ENCODE measurements around the gene DEPDC1.

DEPDC1 gene

GRCh38 chr1:68442822-68443556, 53.9 kb downstream of the DEPDC1 start:
- H3K36me3 ChIP-seq (ENCODE audit: control insufficient read depth, low read depth, low read length), result no peaks in the 10 kb centered on the region

DNA sequence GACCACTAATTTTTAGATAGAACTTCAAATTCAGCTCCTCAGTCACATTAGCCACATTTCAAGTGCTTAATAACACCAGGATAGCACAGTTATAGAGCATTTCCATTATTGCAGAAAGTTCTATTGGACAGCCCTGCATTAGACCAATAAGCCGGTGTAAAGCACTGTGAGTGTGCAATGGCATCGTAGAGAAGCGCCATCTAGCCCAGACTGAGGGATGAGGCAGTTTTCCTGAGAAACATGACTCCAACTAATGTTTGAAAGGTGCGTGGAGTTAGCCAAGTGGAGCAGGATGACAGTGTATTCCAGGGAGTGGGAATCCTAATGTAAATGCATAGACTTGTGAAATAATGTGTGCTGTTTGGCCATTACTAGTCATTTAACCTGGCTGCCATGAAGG, 54.9 kb downstream of the DEPDC1 start:
- H3K4me3 ChIP-seq (ENCODE audit: low read length), result no peak overlapping the region
- no peaks in the 10 kb centered on the region for H3K9me3 ChIP-seq (ENCODE audit: control insufficient read depth, low read depth, low read length)
- H3K4me1 ChIP-seq (ENCODE audit: control insufficient read depth, low read depth, low read length), result peaks cover 6% of the 10 kb centered on the region
- no peak overlapping the region for H3K9ac ChIP-seq (ENCODE audit: low read length)
- H3K36me3 ChIP-seq (ENCODE audit: control insufficient read depth, low read depth, low read length), result no peaks in the 10 kb centered on the region
- H3K27me3 ChIP-seq (ENCODE audit: control insufficient read depth, insufficient read depth, low read length), result no peaks in the 10 kb centered on the region
- H3K27ac ChIP-seq (ENCODE audit: low read length), result no peak overlapping the region

More at GRCh38 chr1:68442822-68443556, 53.9 kb downstream of the DEPDC1 start:
- Histone ChIP-seq H3K4me3 (ENCODE audit: low read length) (no peak overlapping the region), H3K27ac (ENCODE audit: low read length) (no peak overlapping the region), H3K9me3 (ENCODE audit: control insufficient read depth, low read depth, low read length) (no peaks in the 10 kb centered on the region), H3K9ac (ENCODE audit: low read length) (no peak overlapping the region), H3K27me3 (ENCODE audit: control insufficient read depth, insufficient read depth, low read length) (no peaks in the 10 kb centered on the region), H3K4me1 (ENCODE audit: control insufficient read depth, low read depth, low read length) (peaks cover 6% of the 10 kb centered on the region)

- Histone ChIP-seq H3K9me3 (ENCODE audit: control insufficient read depth, low read depth, low read length) (no peaks in the 10 kb centered on the region), H3K4me1 (ENCODE audit: control insufficient read depth, low read depth, low read length) (peaks cover 6% of the 10 kb centered on the region), H3K9ac (ENCODE audit: low read length) (no peak overlapping the region), H3K27me3 (ENCODE audit: control insufficient read depth, insufficient read depth, low read length) (no peaks in the 10 kb centered on the region), H3K27ac (ENCODE audit: low read length) (no peak overlapping the region), H3K36me3 (ENCODE audit: control insufficient read depth, low read depth, low read length) (no peaks in the 10 kb centered on the region), H3K4me3 (ENCODE audit: low read length) (no peak overlapping the region)
Observed at GRCh38 chr1:68438310-68438709, 58.6 kb downstream of the DEPDC1 start.

DNA sequence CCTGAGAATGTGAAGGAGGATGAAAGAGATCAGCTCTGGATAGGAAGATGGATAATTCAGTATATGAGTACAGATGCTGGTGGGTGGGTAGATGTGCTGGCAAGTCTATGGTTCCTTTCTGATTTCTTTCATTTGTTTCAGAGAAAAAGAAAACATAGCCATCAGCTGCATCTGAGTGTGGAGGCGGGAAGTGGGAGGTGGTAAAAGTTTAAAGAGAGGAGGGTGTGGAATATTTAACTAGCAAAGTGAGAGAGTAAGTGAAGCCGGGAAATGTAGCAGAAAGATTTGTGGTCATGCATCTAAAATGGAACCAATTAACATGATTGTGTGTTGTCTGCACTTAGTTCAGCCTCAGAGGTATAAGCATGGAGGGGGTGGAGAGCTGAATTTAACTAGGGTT, 63.5 kb downstream of the DEPDC1 start:
- no peaks in the 10 kb centered on the region for H3K36me3 ChIP-seq (ENCODE audit: control insufficient read depth, low read depth, low read length)

GRCh38 chr1:68431076-68431475, 65.8 kb downstream of the DEPDC1 start:
- no peaks in the 10 kb centered on the region for H3K27me3 ChIP-seq (ENCODE audit: control insufficient read depth, insufficient read depth, low read length)

More for the DNA sequence above, 63.5 kb downstream of the DEPDC1 start:
- Histone ChIP-seq H3K9ac (ENCODE audit: low read length) (no peak overlapping the region), H3K27ac (ENCODE audit: low read length) (no peak overlapping the region), H3K27me3 (ENCODE audit: control insufficient read depth, insufficient read depth, low read length) (no peaks in the 10 kb centered on the region), H3K4me1 (ENCODE audit: control insufficient read depth, low read depth, low read length) (peaks cover 5% of the 10 kb centered on the region), H3K4me3 (ENCODE audit: low read length) (no peak overlapping the region), H3K9me3 (ENCODE audit: control insufficient read depth, low read depth, low read length) (no peaks in the 10 kb centered on the region)

DNA sequence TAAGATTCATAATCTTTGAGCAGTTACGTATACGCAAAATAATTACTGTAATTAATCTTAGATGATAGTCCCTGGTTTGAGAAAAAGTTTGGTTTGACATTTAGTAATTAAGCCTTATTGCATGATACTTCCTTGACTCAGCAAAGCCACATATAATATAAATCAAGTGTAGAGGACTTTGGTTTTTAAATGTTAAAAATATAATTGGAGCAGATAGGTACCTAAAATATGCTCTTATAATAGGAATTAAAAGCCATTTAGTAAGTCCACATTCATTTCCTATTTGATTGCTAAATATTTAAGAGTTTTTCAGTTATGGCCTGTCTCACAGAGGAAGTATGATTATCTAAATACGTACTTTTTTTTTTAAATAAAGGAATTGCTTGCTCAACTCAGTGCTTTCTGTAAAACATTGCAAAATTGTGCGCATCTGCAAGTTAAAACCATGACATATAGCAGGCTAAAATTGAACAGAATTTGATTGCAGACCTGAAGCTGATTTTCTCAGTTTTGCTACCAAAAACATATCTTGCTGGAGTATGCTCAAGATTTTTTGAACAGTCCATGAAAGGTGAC, 67.6 kb downstream of the DEPDC1 start:
- no peaks in the 10 kb centered on the region for H3K27me3 ChIP-seq (ENCODE audit: control insufficient read depth, insufficient read depth, low read length)
- H3K4me3 ChIP-seq (ENCODE audit: low read length), result no peak overlapping the region

More at GRCh38 chr1:68431076-68431475, 65.8 kb downstream of the DEPDC1 start:
- no peak overlapping the region for H3K4me3 ChIP-seq (ENCODE audit: low read length)
- no peaks in the 10 kb centered on the region for H3K36me3 ChIP-seq (ENCODE audit: control insufficient read depth, low read depth, low read length)
- no peak overlapping the region for H3K27ac ChIP-seq (ENCODE audit: low read length)
- H3K9me3 ChIP-seq (ENCODE audit: control insufficient read depth, low read depth, low read length), result no peaks in the 10 kb centered on the region
- no peaks in the 10 kb centered on the region for H3K4me1 ChIP-seq (ENCODE audit: control insufficient read depth, low read depth, low read length)
- no peak overlapping the region for H3K9ac ChIP-seq (ENCODE audit: low read length)

GRCh38 chr1:68426594-68426993, 70.3 kb downstream of the DEPDC1 start:
- no peak overlapping the region for H3K4me3 ChIP-seq (ENCODE audit: low read length)
- no peaks in the 10 kb centered on the region for H3K9me3 ChIP-seq (ENCODE audit: control insufficient read depth, low read depth, low read length)
- H3K36me3 ChIP-seq (ENCODE audit: control insufficient read depth, low read depth, low read length), result no peaks in the 10 kb centered on the region
- no peak overlapping the region for H3K9ac ChIP-seq (ENCODE audit: low read length)
- no peaks in the 10 kb centered on the region for H3K27me3 ChIP-seq (ENCODE audit: control insufficient read depth, insufficient read depth, low read length)
- no peaks in the 10 kb centered on the region for H3K4me1 ChIP-seq (ENCODE audit: control insufficient read depth, low read depth, low read length)
- no peak overlapping the region for H3K27ac ChIP-seq (ENCODE audit: low read length)

More for the DNA sequence above, 67.6 kb downstream of the DEPDC1 start:
- H3K27ac ChIP-seq (ENCODE audit: low read length), result no peak overlapping the region
- H3K9ac ChIP-seq (ENCODE audit: low read length), result no peak overlapping the region
- no peaks in the 10 kb centered on the region for H3K36me3 ChIP-seq (ENCODE audit: control insufficient read depth, low read depth, low read length)
- no peaks in the 10 kb centered on the region for H3K4me1 ChIP-seq (ENCODE audit: control insufficient read depth, low read depth, low read length)
- no peaks in the 10 kb centered on the region for H3K9me3 ChIP-seq (ENCODE audit: control insufficient read depth, low read depth, low read length)

Data from iPS-18a (cell line).